ENCODE data around the gene CCN2. TPM values are rescaled to one million over a fixed set of nuclear protein-coding genes. Genes with fewer than 3 reads are reported as not detected.

CCN2 gene, protein sequence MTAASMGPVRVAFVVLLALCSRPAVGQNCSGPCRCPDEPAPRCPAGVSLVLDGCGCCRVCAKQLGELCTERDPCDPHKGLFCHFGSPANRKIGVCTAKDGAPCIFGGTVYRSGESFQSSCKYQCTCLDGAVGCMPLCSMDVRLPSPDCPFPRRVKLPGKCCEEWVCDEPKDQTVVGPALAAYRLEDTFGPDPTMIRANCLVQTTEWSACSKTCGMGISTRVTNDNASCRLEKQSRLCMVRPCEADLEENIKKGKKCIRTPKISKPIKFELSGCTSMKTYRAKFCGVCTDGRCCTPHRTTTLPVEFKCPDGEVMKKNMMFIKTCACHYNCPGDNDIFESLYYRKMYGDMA
- total RNA-seq, result 100 to 1,000 TPM in 1 of 3 donors, 10 to 100 TPM in 2; 91.1 to 122 (median 95.0) TPM

DNA sequence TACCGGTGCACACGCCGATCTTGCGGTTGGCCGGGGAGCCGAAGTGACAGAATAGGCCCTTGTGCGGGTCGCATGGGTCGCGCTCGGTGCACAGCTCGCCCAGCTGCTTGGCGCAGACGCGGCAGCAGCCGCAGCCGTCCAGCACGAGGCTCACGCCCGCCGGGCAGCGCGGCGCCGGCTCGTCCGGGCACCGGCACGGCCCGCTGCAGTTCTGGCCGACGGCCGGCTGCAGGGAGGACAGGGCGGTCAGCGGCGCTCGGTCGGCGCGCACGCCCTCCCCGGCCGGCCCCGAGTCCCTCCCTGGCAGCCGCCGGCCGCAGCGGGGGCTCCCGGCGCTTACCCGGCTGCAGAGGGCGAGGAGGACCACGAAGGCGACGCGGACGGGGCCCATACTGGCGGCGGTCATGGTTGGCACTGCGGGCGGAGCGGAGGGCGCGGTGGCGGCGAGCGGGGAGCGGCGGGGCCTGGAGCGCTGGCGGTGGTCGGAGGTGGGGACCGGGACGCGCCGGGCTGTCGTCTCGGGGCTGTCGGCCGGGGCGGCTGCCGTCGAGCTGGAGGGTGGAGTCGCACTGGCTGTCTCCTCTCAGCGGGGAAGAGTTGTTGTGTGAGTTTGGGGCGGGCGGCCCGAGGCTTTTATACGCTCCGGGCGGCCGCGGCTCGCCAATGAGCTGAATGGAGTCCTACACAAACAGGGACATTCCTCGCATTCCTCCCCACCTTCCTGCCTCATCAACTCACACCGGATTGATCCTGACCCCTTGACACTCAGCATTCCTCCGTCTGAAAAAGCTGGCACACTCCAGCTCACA is at the start of gene CCN2:
CCN2 (minus strand) TSS at position 606 of the 809 bp plus-strand sequence; CDS start at position 406, 200 bp downstream.
- Histone ChIP-seq H3K4me1 (no peaks in the 10 kb centered on the region), H3K36me3 (no peaks in the 10 kb centered on the region), H3K9me3 (no peaks in the 10 kb centered on the region), H3K27me3 (no peaks in the 10 kb centered on the region), H3K27ac (peak within 1 kb of the TSS; percentile 92 to 98), H3K4me3 (peak within 1 kb of the TSS; percentile 76 to 79 (median 78))
- intact Hi-C loops (cut with DNase I; ENCODE audit: low total_unique reads), result no loop called here
- TF ChIP-seq POLR2AphosphoS5 (IDR thresholded peaks at IDR 0.05) (peak; percentile 86 to 94 (median 94)), POLR2A (IDR thresholded peaks at IDR 0.05) (peak; percentile 64)
- TF ChIP-seq, protein P1, sequence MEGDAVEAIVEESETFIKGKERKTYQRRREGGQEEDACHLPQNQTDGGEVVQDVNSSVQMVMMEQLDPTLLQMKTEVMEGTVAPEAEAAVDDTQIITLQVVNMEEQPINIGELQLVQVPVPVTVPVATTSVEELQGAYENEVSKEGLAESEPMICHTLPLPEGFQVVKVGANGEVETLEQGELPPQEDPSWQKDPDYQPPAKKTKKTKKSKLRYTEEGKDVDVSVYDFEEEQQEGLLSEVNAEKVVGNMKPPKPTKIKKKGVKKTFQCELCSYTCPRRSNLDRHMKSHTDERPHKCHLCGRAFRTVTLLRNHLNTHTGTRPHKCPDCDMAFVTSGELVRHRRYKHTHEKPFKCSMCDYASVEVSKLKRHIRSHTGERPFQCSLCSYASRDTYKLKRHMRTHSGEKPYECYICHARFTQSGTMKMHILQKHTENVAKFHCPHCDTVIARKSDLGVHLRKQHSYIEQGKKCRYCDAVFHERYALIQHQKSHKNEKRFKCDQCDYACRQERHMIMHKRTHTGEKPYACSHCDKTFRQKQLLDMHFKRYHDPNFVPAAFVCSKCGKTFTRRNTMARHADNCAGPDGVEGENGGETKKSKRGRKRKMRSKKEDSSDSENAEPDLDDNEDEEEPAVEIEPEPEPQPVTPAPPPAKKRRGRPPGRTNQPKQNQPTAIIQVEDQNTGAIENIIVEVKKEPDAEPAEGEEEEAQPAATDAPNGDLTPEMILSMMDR (IDR thresholded peaks at IDR 0.05), result peak in 1 of 3 donors; percentile 1
- peak; percentile 77 to 90 for DNase-seq (ENCODE audit: low spot score in 2 of 2)

DNA sequence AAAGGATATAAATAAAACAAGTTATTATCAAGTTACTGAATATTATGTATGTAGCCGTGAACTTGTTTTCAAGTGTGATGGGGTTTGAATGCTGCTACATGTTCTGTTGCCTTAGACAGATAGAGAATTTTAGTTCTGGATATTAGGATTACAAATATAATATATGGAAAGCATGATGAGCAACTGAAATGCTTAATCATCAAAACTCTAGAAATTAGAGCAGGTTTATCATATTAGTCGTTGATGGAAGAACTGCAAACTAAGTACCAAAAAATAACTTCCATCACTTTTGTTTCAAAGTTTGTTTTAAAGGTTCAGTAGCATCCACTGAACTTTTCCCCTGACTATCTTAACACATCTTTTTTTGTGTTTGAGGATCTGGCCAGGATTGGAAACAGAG is 49.1 kb upstream of the CCN2 start:
- no peak overlapping the region for H3K27ac ChIP-seq
- intact Hi-C loops (cut with DNase I; ENCODE audit: low total_unique reads), result no loop called here
- no peak overlapping the region for H3K4me3 ChIP-seq
- DNase-seq (ENCODE audit: low spot score in 2 of 2), result no peak
- TF ChIP-seq POLR2A (IDR thresholded peaks at IDR 0.05), result no peak
- TF ChIP-seq, protein P1 (IDR thresholded peaks at IDR 0.05), result no peak
- TF ChIP-seq POLR2AphosphoS5 (IDR thresholded peaks at IDR 0.05), result no peak
- H3K27me3 ChIP-seq, result no peaks in the 10 kb centered on the region
- no peaks in the 10 kb centered on the region for H3K4me1 ChIP-seq
- H3K36me3 ChIP-seq, result no peaks in the 10 kb centered on the region
- peaks cover 9% of the 10 kb centered on the region in 2 donors for H3K9me3 ChIP-seq

DNA sequence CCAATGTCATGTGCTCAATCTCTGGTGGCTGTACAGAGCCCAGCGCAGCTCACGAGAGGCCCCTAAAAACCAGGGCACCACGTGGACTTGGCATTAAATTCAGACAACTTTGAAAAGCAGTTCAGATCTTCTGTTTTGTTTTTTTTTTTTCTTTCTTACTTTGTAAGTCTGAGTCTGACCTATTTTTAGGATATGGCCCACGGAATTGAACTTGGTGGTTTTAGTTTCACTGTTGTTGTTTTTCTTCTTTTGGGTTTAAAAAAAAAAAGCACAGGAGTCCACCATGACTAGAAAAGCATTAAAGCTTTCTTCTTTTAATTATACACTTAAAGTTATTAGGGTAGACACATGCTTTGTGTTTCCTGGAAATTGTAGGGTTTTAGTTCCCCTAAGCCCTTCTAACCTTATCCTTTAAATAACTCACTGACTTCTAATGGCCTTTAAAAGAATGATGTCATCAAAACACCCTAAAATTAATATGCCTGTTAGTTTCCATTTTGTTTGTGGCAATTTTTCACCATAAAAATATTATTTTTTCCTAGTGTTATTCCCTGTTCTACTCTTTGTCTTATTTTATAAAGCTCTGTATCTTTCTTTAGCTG is 48.5 kb upstream of the CCN2 start:
- Histone ChIP-seq H3K4me3 (no peak overlapping the region), H3K9me3 (peaks cover 9% of the 10 kb centered on the region in 2 donors), H3K4me1 (no peaks in the 10 kb centered on the region), H3K27me3 (no peaks in the 10 kb centered on the region), H3K27ac (no peak overlapping the region), H3K36me3 (no peaks in the 10 kb centered on the region)
- DNase-seq (ENCODE audit: low spot score in 2 of 2), result no peak
- TF ChIP-seq POLR2A (IDR thresholded peaks at IDR 0.05) (no peak), POLR2AphosphoS5 (IDR thresholded peaks at IDR 0.05) (no peak)
- TF ChIP-seq, protein P1 (IDR thresholded peaks at IDR 0.05), result no peak
- intact Hi-C loops (cut with DNase I; ENCODE audit: low total_unique reads), result no loop called here

DNA sequence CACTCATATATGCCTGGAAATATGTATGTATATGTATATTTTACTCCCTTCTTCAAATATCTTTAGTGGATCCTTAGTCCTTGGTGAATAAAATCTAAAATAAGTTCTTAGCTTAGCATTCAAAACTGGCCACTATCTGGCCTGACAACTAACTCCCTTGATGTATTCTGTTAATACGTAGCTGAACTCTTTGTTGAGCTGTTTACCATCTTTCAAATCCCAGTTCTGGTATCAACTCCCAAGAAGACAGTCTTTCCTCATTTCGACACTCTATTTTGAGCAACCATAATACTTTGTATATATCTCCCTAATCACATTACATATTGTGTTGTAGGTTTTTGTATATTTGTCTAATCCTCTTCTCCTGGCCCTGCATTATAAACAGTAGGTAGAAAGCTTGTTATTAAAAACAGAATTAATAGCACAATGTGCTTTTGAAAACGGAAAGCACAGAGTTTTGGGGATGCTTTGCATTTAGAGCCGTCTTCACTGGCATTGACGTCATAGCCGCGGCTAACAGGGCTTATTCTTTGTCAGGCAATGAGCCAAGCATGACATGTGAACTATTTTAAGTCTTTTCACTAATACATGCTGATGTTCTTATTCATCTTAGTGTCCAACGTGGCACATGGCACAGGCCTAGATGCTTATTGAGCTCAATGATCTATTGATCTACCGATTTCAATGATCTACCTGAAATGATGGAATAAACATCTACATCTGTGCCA is 47.2 kb upstream of the CCN2 start:
- Histone ChIP-seq H3K27ac (no peak overlapping the region), H3K9me3 (peaks cover 1 to 3% of the 10 kb centered on the region in 2 donors), H3K27me3 (no peaks in the 10 kb centered on the region), H3K36me3 (no peaks in the 10 kb centered on the region), H3K4me1 (no peaks in the 10 kb centered on the region), H3K4me3 (no peak overlapping the region)
- no peak for DNase-seq (ENCODE audit: low spot score in 2 of 2)
- intact Hi-C loops (cut with DNase I; ENCODE audit: low total_unique reads), result no loop called here
- TF ChIP-seq POLR2AphosphoS5 (IDR thresholded peaks at IDR 0.05) (no peak), POLR2A (IDR thresholded peaks at IDR 0.05) (no peak)
- TF ChIP-seq, protein P1 (IDR thresholded peaks at IDR 0.05), result no peak

All from breast epithelium (tissue), 4 donors.